Measurements from ENCODE around the gene GLTP.

- TF ChIP-seq CTCF (IDR thresholded peaks at IDR 0.05; ENCODE audit: insufficient read depth, low read depth, low read length) = no peak
- no peak for TF ChIP-seq EZH2 (IDR thresholded peaks at IDR 0.05; ENCODE audit: insufficient read depth, low read length)
Observed at GRCh38 chr12:109864916-109865315, 15.4 kb downstream of the GLTP start.
